HEK293 (cell line): ENCODE data around the gene TMEM143.

Experiments used
- CTCF ChIA-PET: fragments of 350-600 bp; formaldehyde crosslinking; extraction: SDS; loops from one replicate; lab custom pipeline; 2021; ENCODE audit warnings: antibody characterized with exemption; lab: Yijun Ruan, JAX
- POLR2A ChIA-PET: fragments of 300-600 bp; formaldehyde crosslinking; extraction: SDS; loops from one replicate; lab custom pipeline; 2020; ENCODE audit warnings: antibody characterized with exemption, inconsistent platforms; lab: Yijun Ruan, JAX
- H3K27ac ChIP-seq: fragments of 200-500 bp; sonication (Bioruptor generic); 2 replicates; pipeline ENCODE4 v1.5.1; 2014; ENCODE audit warnings: low read depth, low read length, control low read depth, inconsistent platforms; ENCODE audit errors: extremely low read depth
- H3K36me3 ChIP-seq, 2 experiments: fragments of 200-500 bp in 1 of 2; sonication (Bioruptor generic) in 1 of 2; 1 replicate in 1 of 2; 2 replicates in 1 of 2; pipeline ENCODE4 v1.5.1; 2014 to 2017; ENCODE audit warnings: inconsistent platforms in 2 of 2, low read length in 2 of 2; ENCODE audit not compliant: control insufficient read depth in 2 of 2, insufficient read depth in 1 of 2
- H3K4me1 ChIP-seq: fragments of 200-500 bp; sonication (Bioruptor generic); 2 replicates; pipeline ENCODE4 v1.5.1; 2014; ENCODE audit warnings: mild to moderate bottlenecking, low read length, inconsistent platforms; ENCODE audit not compliant: control insufficient read depth, insufficient read depth
- H3K4me3 ChIP-seq: 2 replicates; pipeline ENCODE4 v1.5.1; 2011; ENCODE audit warnings: low read depth, mild to moderate bottlenecking, control low read depth, low read length, moderate library complexity
- H3K9me3 ChIP-seq: fragments of 200-500 bp; sonication (Bioruptor generic); 2 replicates; pipeline ENCODE4 v1.5.1; 2014; ENCODE audit warnings: low read depth, low read length, inconsistent platforms; ENCODE audit not compliant: control insufficient read depth, insufficient read depth
- GLIS2 ChIP-seq: fragments of 450-650 bp; formaldehyde crosslinking; IDR thresholded peaks from 2 replicates; pipeline ENCODE4 v1.5.1; 2016; ENCODE audit warnings: missing biosample characterization, missing genetic modification characterization
- KLF7 ChIP-seq: fragments of 450-650 bp; formaldehyde crosslinking; IDR thresholded peaks from 2 replicates; pipeline ENCODE4 v1.5.1; 2016; ENCODE audit warnings: missing biosample characterization, missing genetic modification characterization, borderline replicate concordance
- OSR2 ChIP-seq: fragments of 450-650 bp; formaldehyde crosslinking; IDR thresholded peaks from 2 replicates; pipeline ENCODE4 v1.5.1; 2016; ENCODE audit warnings: missing biosample characterization, missing genetic modification characterization
- SCRT2 ChIP-seq: fragments of 450-650 bp; formaldehyde crosslinking; IDR thresholded peaks from 2 replicates; pipeline ENCODE4 v1.5.1; 2016; ENCODE audit warnings: missing biosample characterization, missing genetic modification characterization
- SP7 ChIP-seq: fragments of 450-650 bp; formaldehyde crosslinking; IDR thresholded peaks from 2 replicates; pipeline ENCODE4 v1.5.1; 2016; ENCODE audit warnings: missing biosample characterization, missing genetic modification characterization
- ZBTB11 ChIP-seq: fragments of 450-650 bp; formaldehyde crosslinking; conservative IDR thresholded peaks from 2 replicates; pipeline ENCODE4 v1.5.1; 2016; ENCODE audit warnings: low read depth, missing biosample characterization, missing genetic modification characterization
- ZBTB17 ChIP-seq: fragments of 450-650 bp; formaldehyde crosslinking; IDR thresholded peaks from 2 replicates; pipeline ENCODE4 v1.5.1; 2016; ENCODE audit warnings: missing biosample characterization, missing genetic modification characterization
- ZBTB20 ChIP-seq: fragments of 450-650 bp; formaldehyde crosslinking; IDR thresholded peaks from 2 replicates; pipeline ENCODE4 v1.5.1; 2016; ENCODE audit warnings: missing biosample characterization, missing genetic modification characterization
- ZBTB48 ChIP-seq: fragments of 450-650 bp; formaldehyde crosslinking; IDR thresholded peaks from 2 replicates; pipeline ENCODE4 v1.5.1; 2016; ENCODE audit warnings: missing biosample characterization, missing genetic modification characterization
- ZNF223 ChIP-seq: fragments of 450-650 bp; formaldehyde crosslinking; IDR thresholded peaks from 2 replicates; pipeline ENCODE4 v1.5.1; 2016; ENCODE audit warnings: missing biosample characterization, missing genetic modification characterization
- ZNF248 ChIP-seq: fragments of 450-650 bp; formaldehyde crosslinking; IDR thresholded peaks from 2 replicates; pipeline ENCODE4 v1.5.1; 2017; ENCODE audit warnings: missing biosample characterization, missing genetic modification characterization
- ZNF350 ChIP-seq: fragments of 450-650 bp; formaldehyde crosslinking; IDR thresholded peaks from 2 replicates; pipeline ENCODE4 v1.5.0; 2017; ENCODE audit warnings: missing biosample characterization, mild to moderate bottlenecking, missing genetic modification characterization
- ZNF354C ChIP-seq: fragments of 450-650 bp; formaldehyde crosslinking; IDR thresholded peaks from 2 replicates; pipeline ENCODE4 v1.5.1; 2016; ENCODE audit warnings: missing biosample characterization, missing genetic modification characterization, low read depth, borderline replicate concordance
- ZNF366 ChIP-seq: fragments of 450-650 bp; formaldehyde crosslinking; conservative IDR thresholded peaks from 2 replicates; pipeline ENCODE4 v1.5.1; 2016; ENCODE audit warnings: missing biosample characterization, missing genetic modification characterization
- ZNF394 ChIP-seq: fragments of 450-650 bp; formaldehyde crosslinking; IDR thresholded peaks from 2 replicates; pipeline ENCODE4 v1.5.1; 2016; ENCODE audit warnings: missing biosample characterization, missing genetic modification characterization, mild to moderate bottlenecking, moderate library complexity, borderline replicate concordance
- ZNF398 ChIP-seq: fragments of 450-650 bp; formaldehyde crosslinking; IDR thresholded peaks from 2 replicates; pipeline ENCODE4 v1.5.1; 2017; ENCODE audit warnings: missing biosample characterization, missing genetic modification characterization
- ZNF423 ChIP-seq: fragments of 450-650 bp; formaldehyde crosslinking; IDR thresholded peaks from 2 replicates; pipeline ENCODE4 v1.5.1; 2016; ENCODE audit warnings: missing biosample characterization, missing genetic modification characterization
- ZNF426 ChIP-seq: fragments of 450-650 bp; formaldehyde crosslinking; IDR thresholded peaks from 2 replicates; pipeline ENCODE4 v1.5.1; 2017; ENCODE audit warnings: missing biosample characterization, missing genetic modification characterization, mild to moderate bottlenecking, inconsistent platforms, moderate library complexity
- ZNF473 ChIP-seq: fragments of 450-650 bp; formaldehyde crosslinking; IDR thresholded peaks from 2 replicates; pipeline ENCODE4 v1.5.1; 2017; ENCODE audit warnings: missing biosample characterization, missing genetic modification characterization
- ZNF48 ChIP-seq: fragments of 450-650 bp; formaldehyde crosslinking; IDR thresholded peaks from 2 replicates; pipeline ENCODE4 v1.5.1; 2016; ENCODE audit warnings: missing biosample characterization, missing genetic modification characterization
- ZNF518A ChIP-seq: fragments of 450-650 bp; formaldehyde crosslinking; conservative IDR thresholded peaks from 2 replicates; pipeline ENCODE4 v1.5.1; 2016; ENCODE audit warnings: low read depth, missing biosample characterization, missing genetic modification characterization
- ZNF548 ChIP-seq: fragments of 450-650 bp; formaldehyde crosslinking; IDR thresholded peaks from 2 replicates; pipeline ENCODE4 v1.5.1; 2016; ENCODE audit warnings: missing biosample characterization, missing genetic modification characterization
- ZNF600 ChIP-seq: fragments of 450-650 bp; formaldehyde crosslinking; IDR thresholded peaks from 2 replicates; pipeline ENCODE4 v1.5.1; 2016; ENCODE audit warnings: missing biosample characterization, missing genetic modification characterization
- ZNF623 ChIP-seq: fragments of 450-650 bp; formaldehyde crosslinking; IDR thresholded peaks from 2 replicates; pipeline ENCODE4 v1.5.1; 2016; ENCODE audit warnings: missing biosample characterization, missing genetic modification characterization
- ZNF645 ChIP-seq: fragments of 450-650 bp; formaldehyde crosslinking; IDR thresholded peaks from 2 replicates; pipeline ENCODE4; 2016; ENCODE audit warnings: missing biosample characterization, missing genetic modification characterization
- ZSCAN16 ChIP-seq: fragments of 450-650 bp; formaldehyde crosslinking; IDR thresholded peaks from 2 replicates; pipeline ENCODE4 v1.5.1; 2016; ENCODE audit warnings: missing biosample characterization, missing genetic modification characterization

The TMEM143 gene

GRCh38 chr19:48390188-48391099 lies 26.7 kb upstream of the TMEM143 start (continued):
- TF ChIP-seq ZBTB48 (tag by site-specific recombination) (peak; percentile 94), ZNF48 (no peak), ZNF548 (tag by site-specific recombination) (no peak), OSR2 (no peak), ZNF600 (tag by site-specific recombination) (peak; percentile 79), ZNF394 (tag by site-specific recombination) (peak; percentile 88), ZNF623 (tag by site-specific recombination) (no peak), ZBTB20 (peak; percentile 60; the same call in 1 of the 2 replicates), GLIS2 (tag by site-specific recombination) (peak; percentile 70), ZNF223 (tag by site-specific recombination) (no peak), ZNF366 (tag by site-specific recombination) (peak; percentile 70), ZNF518A (tag by site-specific recombination) (no peak), ZNF473 (tag by site-specific recombination) (no peak), ZBTB17 (tag by site-specific recombination) (no peak; the same call in 1 of the 2 replicates), ZSCAN16 (tag by site-specific recombination) (no peak), ZNF398 (no peak; the same call in 1 of the 2 replicates), KLF7 (tag by site-specific recombination) (no peak), SP7 (peak; percentile 58), ZNF350 (tag by site-specific recombination) (no peak), ZNF426 (no peak)

- H3K36me3 ChIP-seq: peaks cover 71 to 72% of the 10 kb centered on the region in 2 experiments
- CTCF ChIA-PET: interaction anchor here (0.7 to 1.2 kb wide), 2 partner anchors 15 to 102 kb away, joined by 3 read pairs; no protein-coding TSS in a partner anchor
- TF ChIP-seq ZNF600 (tag by site-specific recombination) (no peak), ZNF248 (tag by site-specific recombination) (no peak), SCRT2 (no peak), ZNF426 (no peak), ZBTB11 (no peak), ZNF645 (tag by site-specific recombination) (no peak), ZNF423 (tag by site-specific recombination) (no peak), ZNF354C (tag by site-specific recombination) (no peak)
Measured at GRCh38 chr19:48386981-48387380, 23.2 kb upstream of the TMEM143 start.

More at GRCh38 chr19:48386981-48387380, 23.2 kb upstream of the TMEM143 start:
- H3K4me3 ChIP-seq: no peak overlapping the region
- POLR2A ChIA-PET: interaction anchor here (1.3 kb wide), 1 partner anchor 23 kb away, joined by 3 read pairs; the partner anchor contains the start of genes SYNGR4 and TMEM143
- H3K4me1 ChIP-seq: no peaks in the 10 kb centered on the region
- H3K9me3 ChIP-seq: no peaks in the 10 kb centered on the region
- no peak overlapping the region for H3K27ac ChIP-seq
